GDM1 (cell line): Measurements from ENCODE around the gene CXCL1.

Experiments
- DNase-seq: peaks from one replicate; lab custom pipeline; 2025; lab: John Stamatoyannopoulos, UW

Gene CXCL1

GRCh38 chr4:73918058-73918457 lies 48.9 kb downstream of the CXCL1 start:
- DNase-seq: no peak

- no peak for DNase-seq
Measured at GRCh38 chr4:73919691-73920090, 50.5 kb downstream of the CXCL1 start.
